ENCODE results near the gene PLD5. TPM values are rescaled to one million over a fixed set of nuclear protein-coding genes. Genes with fewer than 3 reads are reported as not detected.

PLD5 gene
- total and polyA plus RNA-seq, 2 donors (not counting 3 experiments of a cell fraction or from before 2014, with no cell fraction given) = not detected

- no peaks in the 10 kb centered on the region for H3K27me3 ChIP-seq (ENCODE audit: control insufficient read depth in 2 of 2, insufficient read depth in 2 of 2, low read length in 2 of 2)
- H3K9ac ChIP-seq (replicated peaks; ENCODE audit: extremely low read depth, insufficient read depth, low read length) = no peak overlapping the region
- no peak overlapping the region for H3K27ac ChIP-seq (ENCODE audit: insufficient read depth, low read depth, low read length)
- DNase-seq (ENCODE audit: low read depth, low spot score) = no peak
- H3K9me3 ChIP-seq (replicated peaks; ENCODE audit: control insufficient read depth, insufficient read depth, low read length) = peaks cover 3% of the 10 kb centered on the region
- H4K20me1 ChIP-seq (replicated peaks; ENCODE audit: control insufficient read depth, extremely low read depth, insufficient read depth, low read length) = no peaks in the 10 kb centered on the region
- dilution Hi-C loops (cut with MboI; ENCODE audit: extremely low pct_ligation_motif_present, low sequenced_read_pairs) (no loop called here), intact Hi-C loops (cut with micrococcal nuclease) (no loop called here)
- no peak overlapping the region for H3K4me3 ChIP-seq (replicated peaks in 1 of 3; ENCODE audit: insufficient read depth in 1 of 3, low read depth in 1 of 3, low read length in 3 of 3)
- H3K36me3 ChIP-seq (ENCODE audit: control insufficient read depth in 2 of 2, extremely low read depth in 1 of 2, insufficient read depth in 2 of 2, low read length in 2 of 2) = no peaks in the 10 kb centered on the region
- BruUV-seq (replicated peaks) = no TSS peak
- TF ChIP-seq JUN (IDR thresholded peaks at IDR 0.05; ENCODE audit: borderline replicate concordance, insufficient read depth, insufficient read length, low read depth) = no peak
- TF ChIP-seq, protein P1, sequence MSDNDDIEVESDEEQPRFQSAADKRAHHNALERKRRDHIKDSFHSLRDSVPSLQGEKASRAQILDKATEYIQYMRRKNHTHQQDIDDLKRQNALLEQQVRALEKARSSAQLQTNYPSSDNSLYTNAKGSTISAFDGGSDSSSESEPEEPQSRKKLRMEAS (IDR thresholded peaks at IDR 0.05; ENCODE audit: insufficient read depth, insufficient read length) = no peak
- TF ChIP-seq POLR2A (IDR thresholded peaks at IDR 0.05; ENCODE audit: low read depth, low read length) = no peak
- ChIA-PET CTCF (no interaction called here), POLR2A (no interaction called here)
- no peaks in the 10 kb centered on the region for H3K9me1 ChIP-seq (replicated peaks; ENCODE audit: control insufficient read depth, extremely low read depth, insufficient read depth, low read length)
- no peaks in the 10 kb centered on the region for H3K4me1 ChIP-seq (ENCODE audit: control insufficient read depth, extremely low read depth, insufficient read depth, low read length)
- no peaks in the 10 kb centered on the region for H3K79me2 ChIP-seq (ENCODE audit: control insufficient read depth, insufficient read depth, low read length)
- no peak overlapping the region for H2AFZ ChIP-seq (ENCODE audit: low read depth, low read length)
- no peak overlapping the region for H3K4me2 ChIP-seq (ENCODE audit: insufficient read depth, low read length)
- no peak for FAIRE-seq
Observed at GRCh38 chr1:242089911-242090310, 434.6 kb downstream of the PLD5 start.

- CTCF ChIA-PET = interaction anchor here (1.6 kb wide), 1 partner anchor 20 kb away, joined by 3 read pairs; no protein-coding TSS in a partner anchor
- no peak overlapping the region for H3K4me2 ChIP-seq (ENCODE audit: insufficient read depth, low read length)
Observed at GRCh38 chr1:242088875-242089274, 435.6 kb downstream of the PLD5 start.

More at GRCh38 chr1:242088875-242089274, 435.6 kb downstream of the PLD5 start:
- H3K4me1 ChIP-seq (ENCODE audit: control insufficient read depth, extremely low read depth, insufficient read depth, low read length) = no peaks in the 10 kb centered on the region
- dilution Hi-C loops (cut with MboI; ENCODE audit: extremely low pct_ligation_motif_present, low sequenced_read_pairs) = no loop called here
- H3K4me3 ChIP-seq (replicated peaks in 1 of 3; ENCODE audit: insufficient read depth in 1 of 3, low read depth in 1 of 3, low read length in 3 of 3) = no peak overlapping the region
- H3K27me3 ChIP-seq (ENCODE audit: control insufficient read depth in 2 of 2, insufficient read depth in 2 of 2, low read length in 2 of 2) = no peaks in the 10 kb centered on the region
- H2AFZ ChIP-seq (ENCODE audit: low read depth, low read length) = no peak overlapping the region
- FAIRE-seq = no peak
- no peak overlapping the region for H3K9ac ChIP-seq (replicated peaks; ENCODE audit: extremely low read depth, insufficient read depth, low read length)
- POLR2A ChIA-PET = no interaction called here
- no peaks in the 10 kb centered on the region for H3K79me2 ChIP-seq (ENCODE audit: control insufficient read depth, insufficient read depth, low read length)
- no TSS peak for BruUV-seq (replicated peaks)
- no peaks in the 10 kb centered on the region for H3K9me1 ChIP-seq (replicated peaks; ENCODE audit: control insufficient read depth, extremely low read depth, insufficient read depth, low read length)
- no peaks in the 10 kb centered on the region for H4K20me1 ChIP-seq (replicated peaks; ENCODE audit: control insufficient read depth, extremely low read depth, insufficient read depth, low read length)
- no peaks in the 10 kb centered on the region for H3K36me3 ChIP-seq (ENCODE audit: control insufficient read depth in 2 of 2, extremely low read depth in 1 of 2, insufficient read depth in 2 of 2, low read length in 2 of 2)
- intact Hi-C loops (cut with micrococcal nuclease) = no loop called here
- TF ChIP-seq FOS (IDR thresholded peaks at IDR 0.05; ENCODE audit: borderline replicate concordance, insufficient read depth, low read length) (no peak), JUN (IDR thresholded peaks at IDR 0.05; ENCODE audit: borderline replicate concordance, insufficient read depth, insufficient read length, low read depth) (no peak), GATA2 (IDR thresholded peaks at IDR 0.05; ENCODE audit: insufficient read depth, insufficient read length, low read depth, low read length) (no peak), POLR2AphosphoS5 (IDR thresholded peaks at IDR 0.05; ENCODE audit: insufficient read depth, low read depth, low read length) (no peak), MYC (IDR thresholded peaks at IDR 0.05; ENCODE audit: low read depth, low read length) (no peak), CTCF (IDR thresholded peaks at IDR 0.05; ENCODE audit: extremely low read depth in 1 of 2, insufficient read depth in 1 of 2, low read depth in 1 of 2, low read length in 2 of 2) (no peak), EZH2 (IDR thresholded peaks at IDR 0.05; ENCODE audit: borderline replicate concordance, low read depth, low read length, severe bottlenecking) (no peak), POLR2A (IDR thresholded peaks at IDR 0.05; ENCODE audit: low read depth, low read length) (no peak)
- TF ChIP-seq, protein P1 (IDR thresholded peaks at IDR 0.05; ENCODE audit: insufficient read depth, insufficient read length) = no peak
- no peak for DNase-seq (ENCODE audit: low read depth, low spot score)
- H3K27ac ChIP-seq (ENCODE audit: insufficient read depth, low read depth, low read length) = no peak overlapping the region
- H3K9me3 ChIP-seq (replicated peaks; ENCODE audit: control insufficient read depth, insufficient read depth, low read length) = peaks cover 5% of the 10 kb centered on the region

Measured in endothelial cell of umbilical vein (primary cell).